Adipocyte (in vitro differentiated cells): ENCODE measurements around the gene NLRP5.
"Not testable (repeated sequence)": the region's sequence is repeated elsewhere in the genome, so short reads cannot be mapped to it uniquely, and the experiment has no call there.

Experiments used
- DNase-seq: peaks from one replicate; pipeline ENCODE4 v3.0.0-alpha.2; 2015; ENCODE audit warnings: low read depth
- H3K27me3 ChIP-seq: replicated peaks from 2 replicates; pipeline ENCODE4 v1.7.0; 2013; ENCODE audit warnings: mild to moderate bottlenecking, low read length, moderate library complexity; ENCODE audit not compliant: control insufficient read depth, insufficient read depth
- H3K36me3 ChIP-seq: 2 replicates; pipeline ENCODE4 v1.7.0; 2013; ENCODE audit warnings: low read length, mild to moderate bottlenecking, moderate library complexity; ENCODE audit not compliant: control insufficient read depth, insufficient read depth, severe bottlenecking
- H3K4me1 ChIP-seq: 2 replicates; pipeline ENCODE4 v1.7.0; 2013; ENCODE audit warnings: mild to moderate bottlenecking, low read length, moderate library complexity; ENCODE audit not compliant: control insufficient read depth, insufficient read depth
- H3K4me3 ChIP-seq: 2 replicates; pipeline ENCODE4 v1.7.0; 2013; ENCODE audit warnings: mild to moderate bottlenecking, low read length, moderate library complexity
- H3K9ac ChIP-seq: 2 replicates; pipeline ENCODE4 v1.7.0; 2013; ENCODE audit warnings: mild to moderate bottlenecking, low read length, moderate library complexity
- H3K9me3 ChIP-seq: 2 replicates; pipeline ENCODE4 v1.7.0; 2013; ENCODE audit warnings: mild to moderate bottlenecking, low read length, moderate library complexity; ENCODE audit not compliant: control insufficient read depth

The NLRP5 gene

GRCh38 chr19:55986487-55986886, at the start of gene NLRP5:
NLRP5 (plus strand) TSS chr19:55986775.
- no peak for DNase-seq
- H3K27me3 ChIP-seq, result no peaks in the 10 kb centered on the region
- H3K4me3 ChIP-seq, result no peak within 1 kb of the TSS
- H3K9me3 ChIP-seq, result no peaks in the 10 kb centered on the region
- H3K36me3 ChIP-seq, result no peaks in the 10 kb centered on the region
- no peak within 1 kb of the TSS for H3K9ac ChIP-seq
- no peaks in the 10 kb centered on the region for H3K4me1 ChIP-seq

GRCh38 chr19:55939206-55939605, 47.4 kb upstream of the NLRP5 start:
- DNase-seq, result no peak
- Histone ChIP-seq H3K36me3 (no peaks in the 10 kb centered on the region), H3K9ac (no peak overlapping the region), H3K27me3 (no peaks in the 10 kb centered on the region), H3K9me3 (peaks cover 5% of the 10 kb centered on the region), H3K4me3 (no peak overlapping the region), H3K4me1 (no peaks in the 10 kb centered on the region)

- Histone ChIP-seq H3K9me3 (peaks cover 4% of the 10 kb centered on the region), H3K36me3 (no peaks in the 10 kb centered on the region), H3K4me1 (no peaks in the 10 kb centered on the region), H3K27me3 (no peaks in the 10 kb centered on the region), H3K9ac (no peak overlapping the region), H3K4me3 (no peak overlapping the region)
- no peak for DNase-seq
These were observed 46.3 kb upstream of the NLRP5 start for GRCh38 chr19:55940306-55940705.

GRCh38 chr19:55947532-55947931, 39.0 kb upstream of the NLRP5 start, which contains the start of gene NLRP8:
NLRP8 (plus strand) TSS chr19:55947832.
- Histone ChIP-seq H3K4me1 (no peaks in the 10 kb centered on the region), H3K9ac (no peak within 1 kb of the TSS), H3K36me3 (no peaks in the 10 kb centered on the region), H3K27me3 (no peaks in the 10 kb centered on the region), H3K4me3 (no peak within 1 kb of the TSS), H3K9me3 (peaks cover 7% of the 10 kb centered on the region)
- no peak for DNase-seq

GRCh38 chr19:55950566-55950965, 36.0 kb upstream of the NLRP5 start:
- H3K27me3 ChIP-seq, DNase-seq, H3K9me3 ChIP-seq, H3K9ac ChIP-seq, H3K4me3 ChIP-seq, H3K4me1 ChIP-seq, H3K36me3 ChIP-seq: not testable (repeated sequence)

GRCh38 chr19:55956431-55956830, 30.1 kb upstream of the NLRP5 start:
- DNase-seq, result no peak
- H3K9ac ChIP-seq, result no peak overlapping the region
- H3K9me3 ChIP-seq, result peaks cover 7% of the 10 kb centered on the region
- H3K27me3 ChIP-seq, result no peaks in the 10 kb centered on the region
- H3K4me3 ChIP-seq, result no peak overlapping the region
- no peaks in the 10 kb centered on the region for H3K4me1 ChIP-seq
- H3K36me3 ChIP-seq, result no peaks in the 10 kb centered on the region

- H3K27me3 ChIP-seq, result no peaks in the 10 kb centered on the region
- H3K9me3 ChIP-seq, result peaks cover 7% of the 10 kb centered on the region
- no peaks in the 10 kb centered on the region for H3K36me3 ChIP-seq
These were observed 28.2 kb upstream of the NLRP5 start for GRCh38 chr19:55958356-55958755.

GRCh38 chr19:55959996-55960675, 26.4 kb upstream of the NLRP5 start:
- H3K9me3 ChIP-seq, result peaks cover 3% of the 10 kb centered on the region
- no peak overlapping the region for H3K4me3 ChIP-seq
- H3K9ac ChIP-seq, result no peak overlapping the region
- H3K36me3 ChIP-seq, result no peaks in the 10 kb centered on the region
- no peak for DNase-seq
- H3K4me1 ChIP-seq, result no peaks in the 10 kb centered on the region
- no peaks in the 10 kb centered on the region for H3K27me3 ChIP-seq

More at GRCh38 chr19:55958356-55958755, 28.2 kb upstream of the NLRP5 start:
- Histone ChIP-seq H3K9ac (no peak overlapping the region), H3K4me3 (no peak overlapping the region), H3K4me1 (no peaks in the 10 kb centered on the region)
- no peak for DNase-seq

- no peaks in the 10 kb centered on the region for H3K36me3 ChIP-seq
- peaks cover 3% of the 10 kb centered on the region for H3K9me3 ChIP-seq
- DNase-seq, result no peak
- H3K4me3 ChIP-seq, result no peak overlapping the region
- H3K9ac ChIP-seq, result no peak overlapping the region
- H3K4me1 ChIP-seq, result no peaks in the 10 kb centered on the region
- H3K27me3 ChIP-seq, result no peaks in the 10 kb centered on the region
These were observed 24.4 kb upstream of the NLRP5 start for GRCh38 chr19:55962186-55962585.

GRCh38 chr19:55973982-55974381, 12.6 kb upstream of the NLRP5 start:
- Histone ChIP-seq H3K4me3 (no peak overlapping the region), H3K27me3 (no peaks in the 10 kb centered on the region), H3K36me3 (no peaks in the 10 kb centered on the region), H3K9me3 (peaks cover 9% of the 10 kb centered on the region), H3K4me1 (no peaks in the 10 kb centered on the region), H3K9ac (no peak overlapping the region)
- no peak for DNase-seq

- Histone ChIP-seq H3K36me3 (no peaks in the 10 kb centered on the region), H3K27me3 (no peaks in the 10 kb centered on the region), H3K4me1 (no peaks in the 10 kb centered on the region), H3K9ac (no peak overlapping the region), H3K9me3 (peaks cover 6% of the 10 kb centered on the region), H3K4me3 (no peak overlapping the region)
- no peak for DNase-seq
These were observed 6.2 kb upstream of the NLRP5 start for GRCh38 chr19:55980415-55980814.

- no peak overlapping the region for H3K4me3 ChIP-seq
- no peaks in the 10 kb centered on the region for H3K27me3 ChIP-seq
- no peaks in the 10 kb centered on the region for H3K36me3 ChIP-seq
- no peak for DNase-seq
- no peaks in the 10 kb centered on the region for H3K9me3 ChIP-seq
- H3K4me1 ChIP-seq, result no peaks in the 10 kb centered on the region
- H3K9ac ChIP-seq, result no peak overlapping the region
These were observed 1.3 kb upstream of the NLRP5 start for GRCh38 chr19:55985254-55985653.
